Activated CD4-positive, alpha-beta T cell treated with anti-CD3 and anti-CD28 coated beads for 4 hours (primary cell): ENCODE data around the gene BCAM.

Experiments used
- DNase-seq, 2 donors: peaks; one replicate each; pipeline ENCODE4 v3.0.0-alpha.2; 2020

BCAM gene

GRCh38 chr19:44794610-44795009 lies 14.3 kb upstream of the BCAM start:
- no peak for DNase-seq

GRCh38 chr19:44795398-44795987 lies 13.4 kb upstream of the BCAM start:
- no peak for DNase-seq

GRCh38 chr19:44796701-44797115 lies 12.2 kb upstream of the BCAM start:
- no peak for DNase-seq

- DNase-seq: no peak
Observed at GRCh38 chr19:44799627-44800346, 9.1 kb upstream of the BCAM start.

GRCh38 chr19:44800461-44800860 lies 8.4 kb upstream of the BCAM start:
- peak; percentile 78 to 81 for DNase-seq

- DNase-seq: no peak
Observed at GRCh38 chr19:44803442-44804428, 5.2 kb upstream of the BCAM start.

- no peak for DNase-seq
Observed at GRCh38 chr19:44806291-44806690, 2.6 kb upstream of the BCAM start.

GRCh38 chr19:44807162-44807561 lies 1.7 kb upstream of the BCAM start:
- no peak for DNase-seq

GRCh38 chr19:44807652-44808462 lies 1.0 kb upstream of the BCAM start:
- no peak for DNase-seq

GRCh38 chr19:44809577-44810233 lies 802 bp downstream of the BCAM start:
- no peak for DNase-seq

GRCh38 chr19:44810234-44811121 lies 1.6 kb downstream of the BCAM start:
- no peak for DNase-seq

GRCh38 chr19:44811122-44811419 lies 2.2 kb downstream of the BCAM start:
- DNase-seq: no peak

- DNase-seq: no peak
Observed at GRCh38 chr19:44812142-44812718, 3.3 kb downstream of the BCAM start.

GRCh38 chr19:44813070-44813840 lies 4.4 kb downstream of the BCAM start:
- DNase-seq: no peak

- DNase-seq: no peak
Observed at GRCh38 chr19:44813841-44814470, 5.1 kb downstream of the BCAM start.

GRCh38 chr19:44814517-44814916 lies 5.6 kb downstream of the BCAM start:
- no peak for DNase-seq

- no peak for DNase-seq
Observed at GRCh38 chr19:44816301-44816700, 7.4 kb downstream of the BCAM start.

- DNase-seq: no peak
Observed at GRCh38 chr19:44817725-44818465, 9.0 kb downstream of the BCAM start.
